K562 (cell line): ENCODE results near the gene SLC31A2. TPM values are rescaled to one million over a fixed set of nuclear protein-coding genes. Genes with fewer than 3 reads are reported as not detected.

Experiments used
- ATAC-seq: fragments of 200-7000 bp; cut with Tn5 transposase; 3 replicates; pipeline ENCODE4 v1.9.1; 2020; ENCODE audit warnings: moderate library complexity
- BruUV-seq: library from RNA; stranded (reverse); fragments of 400-500 nt; replicated peaks from 2 replicates; lab custom pipeline; 2021; lab: Mats Ljungman, UMichigan
- CTCF ChIA-PET: fragments of 300-600 bp; formaldehyde crosslinking; extraction: SDS; loops from one replicate; lab custom pipeline; 2021; ENCODE audit warnings: low intra/inter-chr PET ratio; lab: Yijun Ruan, JAX
- POLR2A ChIA-PET: fragments of 300-600, 350-650 bp; sonication (Branson Sonifier 250); formaldehyde crosslinking; extraction: SDS; loops from one replicate; lab custom pipeline; 2021; ENCODE audit warnings: antibody characterized with exemption, inconsistent platforms; lab: Yijun Ruan, JAX
- DNase-seq, 4 experiments: peaks; one replicate each; pipeline versions ENCODE4 v3.0.0 to v3.0.0-alpha.2; 2011 to 2018; ENCODE audit warnings: low spot score in 3 of 4, mixed read lengths in 3 of 4; ENCODE audit errors: extremely low read depth in 1 of 4
- FAIRE-seq: peaks from 2 replicates; lab custom pipeline; 2011; peaks lifted over from hg19 to GRCh38; lab: Jason Lieb, UNC
- H2AFZ ChIP-seq: 2 replicates; pipeline ENCODE4 v1.6.0; 2011; ENCODE audit warnings: low read depth, low read length, control low read depth, inconsistent platforms
- H3K27ac ChIP-seq: fragments of 200-600 bp; 3 replicates; pipeline ENCODE4 v1.8.0; 2011; ENCODE audit warnings: low read depth, mild to moderate bottlenecking, control low read depth, inconsistent platforms, low read length, moderate library complexity, mixed read lengths; ENCODE audit errors: extremely low read depth
- H3K27me3 ChIP-seq, 2 experiments: fragments of 300-600 bp in 1 of 2; 2 replicates in 1 of 2; 3 replicates in 1 of 2; pipeline versions ENCODE4 v1.6.0 to v1.8.0; 2011; ENCODE audit warnings: inconsistent platforms in 2 of 2, low read length in 2 of 2, mild to moderate bottlenecking in 1 of 2, mixed read lengths in 1 of 2, moderate library complexity in 1 of 2; ENCODE audit not compliant: control insufficient read depth in 2 of 2, insufficient read depth in 2 of 2
- H3K36me3 ChIP-seq: fragments of 300-600 bp; 3 replicates; pipeline ENCODE4 v1.8.0; 2011; ENCODE audit warnings: mild to moderate bottlenecking, low read length, inconsistent platforms; ENCODE audit not compliant: control insufficient read depth, insufficient read depth
- H3K4me1 ChIP-seq, 2 experiments: fragments of 200-600 bp in 1 of 2; replicated peaks in 1 of 2; 2 replicates in 1 of 2; 3 replicates in 1 of 2; pipeline versions ENCODE4 v1.5.1 to v1.8.0; 2011; ENCODE audit warnings: inconsistent platforms in 2 of 2, low read length in 2 of 2, mild to moderate bottlenecking in 1 of 2, mixed read lengths in 1 of 2, moderate library complexity in 1 of 2; ENCODE audit not compliant: control insufficient read depth in 2 of 2, insufficient read depth in 2 of 2
- H3K4me2 ChIP-seq: 2 replicates; pipeline ENCODE4 v1.6.1; 2011; ENCODE audit warnings: low read length, control low read depth, inconsistent platforms, mixed read lengths; ENCODE audit not compliant: insufficient read depth
- H3K4me3 ChIP-seq: fragments of 200-600 bp; sonication (generic), shearing (Covaris generic); 2 replicates; pipeline ENCODE4 v1.5.1; 2016; ENCODE audit warnings: control low read depth, inconsistent platforms
- H3K79me2 ChIP-seq: fragments of 200-600 bp; 3 replicates; pipeline ENCODE4 v1.8.0; 2011; ENCODE audit warnings: low read length, inconsistent platforms; ENCODE audit not compliant: control insufficient read depth, insufficient read depth
- H3K9ac ChIP-seq, 2 experiments: 2 replicates each; pipeline versions ENCODE4 v1.6.0 to v1.6.1; 2011; ENCODE audit warnings: low read depth in 2 of 2, low read length in 2 of 2, control low read depth in 1 of 2, inconsistent platforms in 1 of 2, mild to moderate bottlenecking in 1 of 2, mixed read lengths in 1 of 2; ENCODE audit not compliant: insufficient read depth in 1 of 2
- H3K9me1 ChIP-seq: one replicate; pipeline ENCODE4 v1.6.0; 2011; ENCODE audit warnings: inconsistent platforms, mild to moderate bottlenecking, low read length, moderate library complexity; ENCODE audit not compliant: control insufficient read depth, insufficient read depth
- H3K9me3 ChIP-seq: replicated peaks from 2 replicates; pipeline ENCODE4 v1.5.1; 2011; ENCODE audit warnings: low read depth, low read length, inconsistent platforms; ENCODE audit not compliant: control insufficient read depth, insufficient read depth
- H4K20me1 ChIP-seq: replicated peaks from 2 replicates; pipeline ENCODE4 v1.6.1; 2011; ENCODE audit warnings: low read length, inconsistent platforms, mixed read lengths; ENCODE audit not compliant: control insufficient read depth, insufficient read depth
- CEBPB ChIP-seq: fragments of 450-650 bp; IDR thresholded peaks from 2 replicates; pipeline ENCODE4 v1.6.1; 2016; ENCODE audit warnings: missing genetic modification characterization, missing compliant biosample characterization
- DIDO1 ChIP-seq: fragments of 450-650 bp; IDR thresholded peaks from 2 replicates; pipeline ENCODE4 v1.6.1; 2016; ENCODE audit warnings: low read depth, missing biosample characterization, missing genetic modification characterization
- FOS ChIP-seq: IDR thresholded peaks from 3 replicates; pipeline ENCODE4 v1.6.1; 2011; ENCODE audit not compliant: insufficient read length; ENCODE audit errors: extremely low read depth
- MTA2 ChIP-seq: fragments of 450-650 bp; IDR thresholded peaks from 2 replicates; pipeline ENCODE4 v1.6.1; 2016; ENCODE audit warnings: low read depth
- NR1H2 ChIP-seq: sonication (generic); formaldehyde crosslinking; IDR thresholded peaks from 2 replicates; pipeline ENCODE4 v1.4.0; 2020; ENCODE audit warnings: mild to moderate bottlenecking, missing genetic modification reagents
- PRPF4 ChIP-seq: fragments of 200-400 bp; formaldehyde crosslinking; IDR thresholded peaks from one replicate; pipeline ENCODE4 v1.6.1; 2017; ENCODE audit warnings: low read length, low read depth, mild to moderate bottlenecking; ENCODE audit not compliant: insufficient read depth, poor library complexity, severe bottlenecking
- RBM25 ChIP-seq: fragments of 200-400 bp; formaldehyde crosslinking; IDR thresholded peaks from 2 replicates; pipeline ENCODE4 v1.6.1; 2018; ENCODE audit warnings: low read length, low read depth, moderate library complexity; ENCODE audit not compliant: severe bottlenecking
- SMAD1 ChIP-seq: fragments of 150-350 bp; IDR thresholded peaks from 2 replicates; pipeline ENCODE4 v1.6.1; 2014; ENCODE audit warnings: low read length, low read depth; ENCODE audit not compliant: partially characterized antibody
- WGBS: fragments of 100-300 bp; shearing (Covaris generic); methylation state at CpG from one replicate; pipeline ENCODE4 v1.1.6; 2016; ENCODE audit warnings: low coverage, mixed read lengths; ENCODE audit not compliant: insufficient coverage; ENCODE audit errors: missing lambda C conversion rate; 5-methylcytosine and 5-hydroxymethylcytosine counted together
- in situ Hi-C: fragments of 300-500 bp; cut with MboI; formaldehyde crosslinking; loops from 4 replicates; pipeline ENCODE4 v1.15.0; 2018; ENCODE audit warnings: inconsistent platforms, mixed read lengths
- intact Hi-C: fragments of 100-400 bp; cut with micrococcal nuclease; formaldehyde crosslinking; loops from 2 replicates; pipeline ENCODE4 v1.14.2; 2022
- polyA plus RNA-seq, 8 experiments: library from polyadenylated mRNA; depleted of rRNA in 4 of 8; stranded (reverse) in 5 of 8; unstranded in 3 of 8; fragments of >200 nt; fragmentation: Nextera tagmentation in 2 of 8; fragmentation: Illumina TruSeq in 1 of 8; extraction: Ambion mirVana in 2 of 8; extraction: Trizol in 1 of 8; gene quantifications; 2 replicates each; pipeline versions ENCODE4 v1.2.1 to v1.2.3, GENCODE V29; 2011 to 2014; ENCODE audit warnings: inconsistent platforms in 1 of 8, missing spikeins in 1 of 8
- total RNA-seq, 7 experiments: library from RNA; depleted of rRNA in 6 of 7; stranded (reverse); fragments of >200 nt in 6 of 7; fragmentation: Illumina TruSeq in 2 of 7; extraction: Trizol in 2 of 7; gene quantifications; 2 replicates each; pipeline versions ENCODE4 v1.2.1 to v1.2.3, GENCODE V29; 2011 to 2021; ENCODE audit warnings: low replicate concordance in 1 of 7
- TF ChIP-seq, protein P1 (sequence below): sonication (generic); formaldehyde crosslinking; IDR thresholded peaks from 2 replicates; pipeline ENCODE4 v1.8.0; 2022; ENCODE audit warnings: mild to moderate bottlenecking, missing genetic modification reagents
- TF ChIP-seq, protein P2 (sequence below): fragments of 450-650 bp; IDR thresholded peaks from 2 replicates; pipeline ENCODE4 v1.6.1; 2016; ENCODE audit warnings: mild to moderate bottlenecking, moderate library complexity

The SLC31A2 gene
- total and polyA plus RNA-seq, 9 of the 15 experiments (the other 6 are each of a cell fraction or from before 2014, with no cell fraction given) = 1.5 to 4.3 (median 2.3) TPM

DNA sequence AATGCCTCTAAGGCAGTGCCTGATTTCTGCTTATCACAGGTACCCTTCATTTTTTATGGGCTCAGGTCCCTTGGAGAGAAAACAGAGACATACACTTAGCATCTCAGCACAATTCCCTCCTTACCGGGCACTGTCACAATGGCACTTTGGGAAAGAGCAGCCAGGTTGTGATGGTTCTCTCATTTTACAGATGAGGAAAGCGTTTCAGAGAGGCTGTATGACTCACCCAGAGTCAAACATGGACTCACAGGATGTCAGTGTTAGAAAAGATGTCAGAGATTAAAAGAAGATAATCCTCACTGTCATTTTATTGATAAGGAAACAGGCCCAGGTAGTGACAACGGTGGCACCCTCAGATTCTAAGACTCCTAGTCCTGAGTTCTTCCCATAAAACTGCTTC, 12.0 kb upstream of the SLC31A2 start:
- DNase-seq (no peak), ATAC-seq (no peak), FAIRE-seq (no peak)
- BruUV-seq = no TSS peak
- no peak overlapping the region for H3K4me3 ChIP-seq
- no peaks in the 10 kb centered on the region for H3K9me1 ChIP-seq
- no peaks in the 10 kb centered on the region; the same call in 1 of the 2 replicates for H3K9me3 ChIP-seq
- no peak overlapping the region for H3K9ac ChIP-seq
- no peak overlapping the region for H3K27ac ChIP-seq
- H4K20me1 ChIP-seq = no peaks in the 10 kb centered on the region
- ChIA-PET POLR2A (interaction anchor here (0.9 to 1.0 kb wide), 2 partner anchors 13 to 22 kb away, joined by 3 read pairs; no protein-coding TSS in a partner anchor), CTCF (no interaction called here)
- H2AFZ ChIP-seq = no peak overlapping the region
- no peak overlapping the region for H3K4me2 ChIP-seq
- peaks cover 2 to 16% of the 10 kb centered on the region in 2 experiments; a peak in 1 of 5 replicates for H3K27me3 ChIP-seq
- H3K4me1 ChIP-seq = no peaks in the 10 kb centered on the region
- no peaks in the 10 kb centered on the region for H3K36me3 ChIP-seq
- intact Hi-C loops = no loop called here
- no peaks in the 10 kb centered on the region for H3K79me2 ChIP-seq
- in situ Hi-C loops = no loop called here
- 3% methylated on average over 3 of the region's 3 CpGs for WGBS
- TF ChIP-seq CEBPB (tag) (no peak), DIDO1 (tag) (no peak), PRPF4 (no peak), RBM25 (no peak), NR1H2 (CRISPR knock-in tag) (no peak), FOS (no peak), SMAD1 (no peak), MTA2 (no peak)
- TF ChIP-seq, protein P1, sequence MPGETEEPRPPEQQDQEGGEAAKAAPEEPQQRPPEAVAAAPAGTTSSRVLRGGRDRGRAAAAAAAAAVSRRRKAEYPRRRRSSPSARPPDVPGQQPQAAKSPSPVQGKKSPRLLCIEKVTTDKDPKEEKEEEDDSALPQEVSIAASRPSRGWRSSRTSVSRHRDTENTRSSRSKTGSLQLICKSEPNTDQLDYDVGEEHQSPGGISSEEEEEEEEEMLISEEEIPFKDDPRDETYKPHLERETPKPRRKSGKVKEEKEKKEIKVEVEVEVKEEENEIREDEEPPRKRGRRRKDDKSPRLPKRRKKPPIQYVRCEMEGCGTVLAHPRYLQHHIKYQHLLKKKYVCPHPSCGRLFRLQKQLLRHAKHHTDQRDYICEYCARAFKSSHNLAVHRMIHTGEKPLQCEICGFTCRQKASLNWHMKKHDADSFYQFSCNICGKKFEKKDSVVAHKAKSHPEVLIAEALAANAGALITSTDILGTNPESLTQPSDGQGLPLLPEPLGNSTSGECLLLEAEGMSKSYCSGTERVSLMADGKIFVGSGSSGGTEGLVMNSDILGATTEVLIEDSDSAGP (CRISPR knock-in tag) = no peak
- TF ChIP-seq, protein P2, sequence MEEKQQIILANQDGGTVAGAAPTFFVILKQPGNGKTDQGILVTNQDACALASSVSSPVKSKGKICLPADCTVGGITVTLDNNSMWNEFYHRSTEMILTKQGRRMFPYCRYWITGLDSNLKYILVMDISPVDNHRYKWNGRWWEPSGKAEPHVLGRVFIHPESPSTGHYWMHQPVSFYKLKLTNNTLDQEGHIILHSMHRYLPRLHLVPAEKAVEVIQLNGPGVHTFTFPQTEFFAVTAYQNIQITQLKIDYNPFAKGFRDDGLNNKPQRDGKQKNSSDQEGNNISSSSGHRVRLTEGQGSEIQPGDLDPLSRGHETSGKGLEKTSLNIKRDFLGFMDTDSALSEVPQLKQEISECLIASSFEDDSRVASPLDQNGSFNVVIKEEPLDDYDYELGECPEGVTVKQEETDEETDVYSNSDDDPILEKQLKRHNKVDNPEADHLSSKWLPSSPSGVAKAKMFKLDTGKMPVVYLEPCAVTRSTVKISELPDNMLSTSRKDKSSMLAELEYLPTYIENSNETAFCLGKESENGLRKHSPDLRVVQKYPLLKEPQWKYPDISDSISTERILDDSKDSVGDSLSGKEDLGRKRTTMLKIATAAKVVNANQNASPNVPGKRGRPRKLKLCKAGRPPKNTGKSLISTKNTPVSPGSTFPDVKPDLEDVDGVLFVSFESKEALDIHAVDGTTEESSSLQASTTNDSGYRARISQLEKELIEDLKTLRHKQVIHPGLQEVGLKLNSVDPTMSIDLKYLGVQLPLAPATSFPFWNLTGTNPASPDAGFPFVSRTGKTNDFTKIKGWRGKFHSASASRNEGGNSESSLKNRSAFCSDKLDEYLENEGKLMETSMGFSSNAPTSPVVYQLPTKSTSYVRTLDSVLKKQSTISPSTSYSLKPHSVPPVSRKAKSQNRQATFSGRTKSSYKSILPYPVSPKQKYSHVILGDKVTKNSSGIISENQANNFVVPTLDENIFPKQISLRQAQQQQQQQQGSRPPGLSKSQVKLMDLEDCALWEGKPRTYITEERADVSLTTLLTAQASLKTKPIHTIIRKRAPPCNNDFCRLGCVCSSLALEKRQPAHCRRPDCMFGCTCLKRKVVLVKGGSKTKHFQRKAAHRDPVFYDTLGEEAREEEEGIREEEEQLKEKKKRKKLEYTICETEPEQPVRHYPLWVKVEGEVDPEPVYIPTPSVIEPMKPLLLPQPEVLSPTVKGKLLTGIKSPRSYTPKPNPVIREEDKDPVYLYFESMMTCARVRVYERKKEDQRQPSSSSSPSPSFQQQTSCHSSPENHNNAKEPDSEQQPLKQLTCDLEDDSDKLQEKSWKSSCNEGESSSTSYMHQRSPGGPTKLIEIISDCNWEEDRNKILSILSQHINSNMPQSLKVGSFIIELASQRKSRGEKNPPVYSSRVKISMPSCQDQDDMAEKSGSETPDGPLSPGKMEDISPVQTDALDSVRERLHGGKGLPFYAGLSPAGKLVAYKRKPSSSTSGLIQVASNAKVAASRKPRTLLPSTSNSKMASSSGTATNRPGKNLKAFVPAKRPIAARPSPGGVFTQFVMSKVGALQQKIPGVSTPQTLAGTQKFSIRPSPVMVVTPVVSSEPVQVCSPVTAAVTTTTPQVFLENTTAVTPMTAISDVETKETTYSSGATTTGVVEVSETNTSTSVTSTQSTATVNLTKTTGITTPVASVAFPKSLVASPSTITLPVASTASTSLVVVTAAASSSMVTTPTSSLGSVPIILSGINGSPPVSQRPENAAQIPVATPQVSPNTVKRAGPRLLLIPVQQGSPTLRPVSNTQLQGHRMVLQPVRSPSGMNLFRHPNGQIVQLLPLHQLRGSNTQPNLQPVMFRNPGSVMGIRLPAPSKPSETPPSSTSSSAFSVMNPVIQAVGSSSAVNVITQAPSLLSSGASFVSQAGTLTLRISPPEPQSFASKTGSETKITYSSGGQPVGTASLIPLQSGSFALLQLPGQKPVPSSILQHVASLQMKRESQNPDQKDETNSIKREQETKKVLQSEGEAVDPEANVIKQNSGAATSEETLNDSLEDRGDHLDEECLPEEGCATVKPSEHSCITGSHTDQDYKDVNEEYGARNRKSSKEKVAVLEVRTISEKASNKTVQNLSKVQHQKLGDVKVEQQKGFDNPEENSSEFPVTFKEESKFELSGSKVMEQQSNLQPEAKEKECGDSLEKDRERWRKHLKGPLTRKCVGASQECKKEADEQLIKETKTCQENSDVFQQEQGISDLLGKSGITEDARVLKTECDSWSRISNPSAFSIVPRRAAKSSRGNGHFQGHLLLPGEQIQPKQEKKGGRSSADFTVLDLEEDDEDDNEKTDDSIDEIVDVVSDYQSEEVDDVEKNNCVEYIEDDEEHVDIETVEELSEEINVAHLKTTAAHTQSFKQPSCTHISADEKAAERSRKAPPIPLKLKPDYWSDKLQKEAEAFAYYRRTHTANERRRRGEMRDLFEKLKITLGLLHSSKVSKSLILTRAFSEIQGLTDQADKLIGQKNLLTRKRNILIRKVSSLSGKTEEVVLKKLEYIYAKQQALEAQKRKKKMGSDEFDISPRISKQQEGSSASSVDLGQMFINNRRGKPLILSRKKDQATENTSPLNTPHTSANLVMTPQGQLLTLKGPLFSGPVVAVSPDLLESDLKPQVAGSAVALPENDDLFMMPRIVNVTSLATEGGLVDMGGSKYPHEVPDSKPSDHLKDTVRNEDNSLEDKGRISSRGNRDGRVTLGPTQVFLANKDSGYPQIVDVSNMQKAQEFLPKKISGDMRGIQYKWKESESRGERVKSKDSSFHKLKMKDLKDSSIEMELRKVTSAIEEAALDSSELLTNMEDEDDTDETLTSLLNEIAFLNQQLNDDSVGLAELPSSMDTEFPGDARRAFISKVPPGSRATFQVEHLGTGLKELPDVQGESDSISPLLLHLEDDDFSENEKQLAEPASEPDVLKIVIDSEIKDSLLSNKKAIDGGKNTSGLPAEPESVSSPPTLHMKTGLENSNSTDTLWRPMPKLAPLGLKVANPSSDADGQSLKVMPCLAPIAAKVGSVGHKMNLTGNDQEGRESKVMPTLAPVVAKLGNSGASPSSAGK = no peak
